RWPE2 (cell line): Measurements from ENCODE around the gene TRHDE.

ENCODE experiments used
- ATAC-seq: fragments of 200-7000 bp; cut with Tn5 transposase; 3 replicates; pipeline ENCODE4 v1.9.1; 2021; ENCODE audit warnings: low read depth
- DNase-seq: peaks from one replicate; pipeline ENCODE4 v3.0.0-alpha.2; 2020; ENCODE audit warnings: low spot score
- H3K27ac ChIP-seq: fragments of 450-650 bp; 2 replicates; pipeline ENCODE4 v1.5.1; 2017; ENCODE audit warnings: mild to moderate bottlenecking; ENCODE audit not compliant: poor library complexity, severe bottlenecking
- H3K27me3 ChIP-seq: fragments of 250-450 bp; sonication (Bioruptor Pico); 2 replicates; pipeline ENCODE4 v1.5.1; 2021; ENCODE audit warnings: mild to moderate bottlenecking, moderate library complexity; ENCODE audit not compliant: insufficient read depth, poor library complexity, severe bottlenecking
- H3K36me3 ChIP-seq: fragments of 250-450 bp; sonication (Bioruptor Pico); 2 replicates; pipeline ENCODE4 v1.5.1; 2020; ENCODE audit warnings: low read depth, mild to moderate bottlenecking, moderate library complexity
- H3K4me1 ChIP-seq: fragments of 250-450 bp; sonication (Bioruptor Pico); 2 replicates; pipeline ENCODE4 v1.5.1; 2021; ENCODE audit warnings: mild to moderate bottlenecking, moderate library complexity; ENCODE audit not compliant: insufficient read depth, poor library complexity, severe bottlenecking
- H3K4me3 ChIP-seq: fragments of 250-450 bp; sonication (Bioruptor Pico); 2 replicates; pipeline ENCODE4 v1.5.1; 2021; ENCODE audit warnings: mild to moderate bottlenecking, moderate library complexity; ENCODE audit not compliant: severe bottlenecking
- H3K9me3 ChIP-seq: fragments of 250-450 bp; sonication (Bioruptor Pico); 2 replicates; pipeline ENCODE4 v1.5.1; 2021; ENCODE audit warnings: mild to moderate bottlenecking, moderate library complexity; ENCODE audit not compliant: severe bottlenecking
- TF ChIP-seq, protein P1 (sequence below): fragments of 450-650 bp; IDR thresholded peaks from one replicate; pipeline ENCODE4 v1.5.1; 2017; ENCODE audit warnings: mild to moderate bottlenecking, moderate library complexity; ENCODE audit not compliant: poor library complexity, severe bottlenecking

Gene TRHDE

GRCh38 chr12:72406111-72406510 lies 133.9 kb downstream of the TRHDE start:
- Histone ChIP-seq H3K9me3 (no peaks in the 10 kb centered on the region), H3K4me3 (no peak overlapping the region), H3K4me1 (no peaks in the 10 kb centered on the region), H3K27me3 (no peaks in the 10 kb centered on the region), H3K36me3 (no peaks in the 10 kb centered on the region), H3K27ac (no peak overlapping the region)
- TF ChIP-seq, protein P1, sequence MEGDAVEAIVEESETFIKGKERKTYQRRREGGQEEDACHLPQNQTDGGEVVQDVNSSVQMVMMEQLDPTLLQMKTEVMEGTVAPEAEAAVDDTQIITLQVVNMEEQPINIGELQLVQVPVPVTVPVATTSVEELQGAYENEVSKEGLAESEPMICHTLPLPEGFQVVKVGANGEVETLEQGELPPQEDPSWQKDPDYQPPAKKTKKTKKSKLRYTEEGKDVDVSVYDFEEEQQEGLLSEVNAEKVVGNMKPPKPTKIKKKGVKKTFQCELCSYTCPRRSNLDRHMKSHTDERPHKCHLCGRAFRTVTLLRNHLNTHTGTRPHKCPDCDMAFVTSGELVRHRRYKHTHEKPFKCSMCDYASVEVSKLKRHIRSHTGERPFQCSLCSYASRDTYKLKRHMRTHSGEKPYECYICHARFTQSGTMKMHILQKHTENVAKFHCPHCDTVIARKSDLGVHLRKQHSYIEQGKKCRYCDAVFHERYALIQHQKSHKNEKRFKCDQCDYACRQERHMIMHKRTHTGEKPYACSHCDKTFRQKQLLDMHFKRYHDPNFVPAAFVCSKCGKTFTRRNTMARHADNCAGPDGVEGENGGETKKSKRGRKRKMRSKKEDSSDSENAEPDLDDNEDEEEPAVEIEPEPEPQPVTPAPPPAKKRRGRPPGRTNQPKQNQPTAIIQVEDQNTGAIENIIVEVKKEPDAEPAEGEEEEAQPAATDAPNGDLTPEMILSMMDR, result no peak
- no peak for DNase-seq
- ATAC-seq, result no peak

- H3K27ac ChIP-seq, result no peak overlapping the region
- ATAC-seq, result no peak
- H3K9me3 ChIP-seq, result no peaks in the 10 kb centered on the region
- H3K36me3 ChIP-seq, result no peaks in the 10 kb centered on the region
- no peaks in the 10 kb centered on the region for H3K4me1 ChIP-seq
- H3K27me3 ChIP-seq, result no peaks in the 10 kb centered on the region
- TF ChIP-seq, protein P1, result no peak
- no peak overlapping the region for H3K4me3 ChIP-seq
- DNase-seq, result no peak
Measured at GRCh38 chr12:72432037-72432604, 160.0 kb downstream of the TRHDE start.

DNA sequence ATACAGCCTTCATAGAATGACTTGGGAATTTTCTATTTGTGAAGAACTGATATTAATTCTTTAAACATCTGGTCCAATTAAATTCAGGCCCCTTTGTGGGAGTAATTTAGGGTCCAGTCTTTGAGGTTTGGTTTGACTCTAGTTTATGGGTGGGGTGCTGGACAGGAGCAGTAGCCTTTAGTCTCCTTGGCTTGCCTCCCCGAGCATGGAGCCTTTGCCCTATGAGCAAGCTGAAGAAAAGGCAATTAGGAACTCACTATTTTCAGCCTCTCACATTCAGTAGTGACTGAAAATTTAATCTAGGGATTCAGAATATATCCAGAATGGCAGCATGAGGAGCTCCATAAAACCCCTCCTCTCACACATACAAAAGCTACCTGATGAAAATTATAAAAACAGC lies 161.1 kb downstream of the TRHDE start:
- Histone ChIP-seq H3K27ac (no peak overlapping the region), H3K4me3 (no peak overlapping the region), H3K4me1 (no peaks in the 10 kb centered on the region), H3K9me3 (no peaks in the 10 kb centered on the region), H3K36me3 (no peaks in the 10 kb centered on the region), H3K27me3 (no peaks in the 10 kb centered on the region)
- DNase-seq (no peak), ATAC-seq (no peak)
- TF ChIP-seq, protein P1, result no peak

DNA sequence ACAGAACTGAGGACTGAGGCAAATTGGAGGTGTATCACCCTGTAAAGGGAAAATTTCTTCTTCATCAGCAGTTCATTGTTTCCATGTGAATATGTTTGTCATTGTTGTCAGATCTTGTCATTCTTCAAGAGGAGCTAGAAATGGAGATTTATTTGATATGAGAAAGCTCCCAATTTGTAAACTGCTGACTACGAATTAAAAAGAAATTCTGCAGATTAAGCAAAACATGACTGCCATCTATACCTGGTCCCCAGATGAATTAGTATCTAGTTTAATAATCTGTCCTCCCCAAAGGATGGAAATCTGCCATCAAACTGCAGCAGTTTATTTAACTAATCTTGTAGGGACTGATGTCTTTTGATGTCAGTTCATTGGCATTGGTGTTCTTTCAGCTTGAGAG lies 162.8 kb downstream of the TRHDE start:
- ATAC-seq (no peak), DNase-seq (no peak)
- no peaks in the 10 kb centered on the region for H3K36me3 ChIP-seq
- H3K4me1 ChIP-seq, result no peaks in the 10 kb centered on the region
- no peaks in the 10 kb centered on the region for H3K9me3 ChIP-seq
- H3K27ac ChIP-seq, result no peak overlapping the region
- H3K27me3 ChIP-seq, result no peaks in the 10 kb centered on the region
- H3K4me3 ChIP-seq, result no peak overlapping the region
- TF ChIP-seq, protein P1, result no peak

DNA sequence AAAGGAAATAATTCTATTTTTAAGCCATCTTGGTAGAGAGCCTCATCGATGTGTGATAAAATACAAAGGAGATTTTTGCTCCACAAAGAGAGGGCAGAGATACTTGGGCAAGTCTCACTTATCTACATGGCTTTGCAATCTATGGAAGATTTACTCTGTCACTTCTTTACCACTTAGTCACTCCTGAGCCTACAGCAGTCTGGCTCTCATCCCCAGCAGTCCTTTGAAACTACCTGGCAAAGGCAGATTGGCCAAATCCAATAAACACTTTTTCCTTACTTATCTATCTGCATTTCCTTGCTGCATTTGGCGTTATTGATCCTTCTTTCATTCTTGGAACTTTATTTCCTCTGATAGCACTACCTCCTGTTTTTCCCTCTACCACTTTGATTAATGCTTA lies 170.0 kb downstream of the TRHDE start:
- Histone ChIP-seq H3K9me3 (no peaks in the 10 kb centered on the region), H3K4me1 (no peaks in the 10 kb centered on the region), H3K36me3 (no peaks in the 10 kb centered on the region), H3K27ac (no peak overlapping the region), H3K27me3 (no peaks in the 10 kb centered on the region), H3K4me3 (no peak overlapping the region)
- ATAC-seq (no peak), DNase-seq (no peak)
- TF ChIP-seq, protein P1, result no peak
